ENCODE data around the gene FGF1. TPM values are rescaled to one million over a fixed set of nuclear protein-coding genes. Genes with fewer than 3 reads are reported as not detected.

The FGF1 gene
- total and polyA plus RNA-seq, 9 donors, result 0.10 to 3.6 (median 0.55) TPM

GRCh38 chr5:142547445-142548380 is 138.2 kb downstream of the FGF1 start:
- H3K27me3 ChIP-seq, result no peaks in the 10 kb centered on the region
- WGBS, 3 donors, result 86 to 91% (median 90%) methylated on average over 9 of the region's 9 CpGs
- no peak overlapping the region for H3K27ac ChIP-seq
- no peaks in the 10 kb centered on the region for H3K36me3 ChIP-seq
- TF ChIP-seq EP300 (IDR thresholded peaks at IDR 0.05), result no peak
- TF ChIP-seq CTCF (IDR thresholded peaks at IDR 0.05), result no peak
- no peak for TF ChIP-seq POLR2A (IDR thresholded peaks at IDR 0.05)
- intact Hi-C loops (cut with DNase I), result loop anchor here in 2 of 4 donors (5.0 to 10.0 kb wide), 2 partner anchors 393 to 400 kb away; no protein-coding TSS in a partner anchor
- H3K9me3 ChIP-seq, result no peaks in the 10 kb centered on the region
- no peaks in the 10 kb centered on the region for H3K4me1 ChIP-seq (ENCODE audit: insufficient read depth)
- no peak for DNase-seq
- no peak overlapping the region for H3K4me3 ChIP-seq

GRCh38 chr5:142545650-142546322 is 140.1 kb downstream of the FGF1 start:
- no peak overlapping the region for H3K4me3 ChIP-seq
- H3K4me1 ChIP-seq (ENCODE audit: insufficient read depth), result no peaks in the 10 kb centered on the region
- H3K9me3 ChIP-seq, result no peaks in the 10 kb centered on the region
- H3K27me3 ChIP-seq, result no peaks in the 10 kb centered on the region
- no peak overlapping the region for H3K27ac ChIP-seq
- WGBS, 3 donors, result 62 to 66% (median 63%) methylated on average over 3 of the region's 3 CpGs
- DNase-seq, result no peak
- H3K36me3 ChIP-seq, result no peaks in the 10 kb centered on the region
- TF ChIP-seq CTCF (IDR thresholded peaks at IDR 0.05) (no peak), EP300 (IDR thresholded peaks at IDR 0.05) (no peak), POLR2A (IDR thresholded peaks at IDR 0.05) (no peak)
- intact Hi-C loops (cut with DNase I), result loop anchor here in 2 of 4 donors (5.0 to 10.0 kb wide), 2 partner anchors 391 to 398 kb away; no protein-coding TSS in a partner anchor

GRCh38 chr5:142544946-142545649 is 140.8 kb downstream of the FGF1 start:
- H3K27me3 ChIP-seq, result no peaks in the 10 kb centered on the region
- no peaks in the 10 kb centered on the region for H3K9me3 ChIP-seq
- H3K4me3 ChIP-seq, result no peak overlapping the region
- no peak for TF ChIP-seq CTCF (IDR thresholded peaks at IDR 0.05)
- no peak for TF ChIP-seq EP300 (IDR thresholded peaks at IDR 0.05)
- no peak for TF ChIP-seq POLR2A (IDR thresholded peaks at IDR 0.05)
- no peak overlapping the region for H3K27ac ChIP-seq
- no peak for DNase-seq
- H3K36me3 ChIP-seq, result no peaks in the 10 kb centered on the region
- 82 to 86% (median 83%) methylated on average over 3 of the region's 3 CpGs for WGBS, 3 donors
- intact Hi-C loops (cut with DNase I), result loop anchor here in 2 of 4 donors (5.0 to 10.0 kb wide), 2 partner anchors 390 to 398 kb away; no protein-coding TSS in a partner anchor
- no peaks in the 10 kb centered on the region for H3K4me1 ChIP-seq (ENCODE audit: insufficient read depth)

All from ovary (tissue), 9 donors.